ENCODE data around the gene TTK. TPM values are rescaled to one million over a fixed set of nuclear protein-coding genes. Genes with fewer than 3 reads are reported as not detected.

The TTK gene
- 7.6 and 17.1 TPM in 2 replicates for total RNA-seq

GRCh38 chr6:80004173-80005072, at the start of gene TTK:
TTK (plus strand) TSS chr6:80004649; CDS start chr6:80005844, 1,195 bp downstream.

Other genes starting within 250 kb of the TTK start
- gene ELOVL4, start 57.1 kb upstream of the TTK start, total RNA-seq, result 0.94 and 1.6 TPM in 2 replicates
- gene BCKDHB, start 102.0 kb downstream of the TTK start, total RNA-seq, result 7.9 and 8.9 TPM in 2 replicates